K562 (cell line): ENCODE results near the gene C1QTNF12. TPM values are rescaled to one million over a fixed set of nuclear protein-coding genes. Genes with fewer than 3 reads are reported as not detected.

Experiments used
- CREBBP ChIP-seq: IDR thresholded peaks from one replicate; pipeline ENCODE4 v1.6.1; 2012; ENCODE audit warnings: low read depth, mild to moderate bottlenecking, control low read depth, inconsistent platforms, low read length
- CTCFL ChIP-seq: IDR thresholded peaks from 2 replicates; pipeline ENCODE4 v1.6.1; 2011; ENCODE audit warnings: borderline replicate concordance, low read depth, mild to moderate bottlenecking, moderate library complexity, low read length; ENCODE audit not compliant: insufficient read depth, poor library complexity, severe bottlenecking
- DIDO1 ChIP-seq: fragments of 450-650 bp; IDR thresholded peaks from 2 replicates; pipeline ENCODE4 v1.6.1; 2016; ENCODE audit warnings: low read depth, missing biosample characterization, missing genetic modification characterization
- GABPB2 ChIP-seq: fragments of 250-450 bp; sonication (Bioruptor Pico); conservative IDR thresholded peaks from 2 replicates; pipeline ENCODE4 v1.5.1; 2021; ENCODE audit warnings: mild to moderate bottlenecking
- MXI1 ChIP-seq: IDR thresholded peaks from 2 replicates; pipeline ENCODE4 v1.6.1; 2011; ENCODE audit warnings: low read depth, mild to moderate bottlenecking, improper control_type of control experiment, low read length
- NELFE ChIP-seq: IDR thresholded peaks from 2 replicates; pipeline ENCODE4 v1.6.1; 2011; ENCODE audit warnings: mild to moderate bottlenecking; ENCODE audit not compliant: insufficient read depth, insufficient read length
- NUFIP1 ChIP-seq: fragments of 450-650 bp; IDR thresholded peaks from 2 replicates; pipeline ENCODE4 v1.6.1; 2018; ENCODE audit not compliant: partially characterized antibody
- PURB ChIP-seq: sonication (generic); formaldehyde crosslinking; IDR thresholded peaks from 2 replicates; pipeline ENCODE4 v1.9.0; 2021; ENCODE audit warnings: low read depth, mild to moderate bottlenecking, missing genetic modification reagents
- RCOR1 ChIP-seq, 2 experiments: IDR thresholded peaks; 2 replicates each; pipeline ENCODE4 v1.6.1; 2012; ENCODE audit warnings: low read depth in 2 of 2, low read length in 2 of 2, borderline replicate concordance in 1 of 2, improper control_type of control experiment in 1 of 2
- ZNF174 ChIP-seq: fragments of 250-450 bp; sonication (Bioruptor Pico); IDR thresholded peaks from 2 replicates; pipeline ENCODE4 v1.4.0; 2020; ENCODE audit warnings: mild to moderate bottlenecking
- polyA plus RNA-seq, 8 experiments: library from polyadenylated mRNA; depleted of rRNA in 4 of 8; stranded (reverse) in 5 of 8; unstranded in 3 of 8; fragments of >200 nt; fragmentation: Nextera tagmentation in 2 of 8; fragmentation: Illumina TruSeq in 1 of 8; extraction: Ambion mirVana in 2 of 8; extraction: Trizol in 1 of 8; gene quantifications; 2 replicates each; pipeline versions ENCODE4 v1.2.1 to v1.2.3, GENCODE V29; 2011 to 2014; ENCODE audit warnings: inconsistent platforms in 1 of 8, missing spikeins in 1 of 8
- total RNA-seq, 7 experiments: library from RNA; depleted of rRNA in 6 of 7; stranded (reverse); fragments of >200 nt in 6 of 7; fragmentation: Illumina TruSeq in 2 of 7; extraction: Trizol in 2 of 7; gene quantifications; 2 replicates each; pipeline versions ENCODE4 v1.2.1 to v1.2.3, GENCODE V29; 2011 to 2021; ENCODE audit warnings: low replicate concordance in 1 of 7
- TF ChIP-seq, protein P1 (sequence below): fragments of 200-600 bp; sonication (generic); IDR thresholded peaks from one replicate; pipeline ENCODE4 v1.6.1; 2012; ENCODE audit warnings: mild to moderate bottlenecking, low read depth, low read length, inconsistent platforms
- TF ChIP-seq, protein P2 (sequence below): fragments of 450-650 bp; conservative IDR thresholded peaks from 2 replicates; pipeline ENCODE4 v1.6.1; 2016; ENCODE audit warnings: missing genetic modification characterization, low read depth, mild to moderate bottlenecking, missing compliant biosample characterization, moderate library complexity

The C1QTNF12 gene
- total and polyA plus RNA-seq, 9 of the 15 experiments (the other 6 are each of a cell fraction or from before 2014, with no cell fraction given), result 0.11 to 4.3 (median 0.93) TPM; not detected in 3

DNA sequence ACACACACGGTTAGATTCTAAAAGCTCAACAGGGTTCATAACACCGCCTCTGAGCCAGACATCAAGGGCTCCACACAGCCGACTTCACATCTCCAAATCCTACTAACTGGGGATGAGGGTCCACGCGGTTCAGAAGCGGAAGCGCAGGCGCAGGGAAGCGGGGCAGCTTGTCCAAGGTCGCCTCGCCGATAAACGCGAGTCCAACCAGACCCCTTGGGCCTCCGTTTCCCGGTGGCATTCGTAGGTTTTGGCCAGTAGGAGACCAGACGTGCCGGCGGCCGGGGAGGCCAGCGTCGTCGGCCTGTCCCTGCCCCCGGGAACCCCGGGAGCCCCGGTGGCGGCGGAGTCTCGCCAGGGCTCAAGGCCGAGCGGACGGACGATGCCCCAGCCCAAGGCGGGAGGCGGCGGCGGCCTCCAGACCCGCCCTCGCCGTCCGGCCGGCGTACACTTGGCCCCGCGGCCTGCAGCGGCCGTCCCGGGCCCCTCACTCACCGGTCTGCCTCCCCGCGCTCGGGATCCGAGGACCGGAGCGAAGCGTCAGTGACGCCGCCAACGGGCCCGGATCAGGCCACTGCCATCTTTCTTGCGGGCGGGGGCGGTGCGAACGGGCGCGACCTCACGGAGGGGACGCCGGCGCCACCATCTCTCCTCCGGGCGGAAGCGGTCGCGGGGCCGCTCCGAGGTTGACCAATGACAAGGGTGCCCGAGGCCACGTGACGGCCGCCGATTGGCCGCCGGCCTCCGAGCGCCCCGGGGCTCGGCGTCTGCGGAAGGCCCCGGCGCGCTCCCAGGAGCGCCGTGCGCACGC lies 14.9 kb downstream of the C1QTNF12 start, which contains the start of gene SDF4 (continued):
- TF ChIP-seq, protein P1, sequence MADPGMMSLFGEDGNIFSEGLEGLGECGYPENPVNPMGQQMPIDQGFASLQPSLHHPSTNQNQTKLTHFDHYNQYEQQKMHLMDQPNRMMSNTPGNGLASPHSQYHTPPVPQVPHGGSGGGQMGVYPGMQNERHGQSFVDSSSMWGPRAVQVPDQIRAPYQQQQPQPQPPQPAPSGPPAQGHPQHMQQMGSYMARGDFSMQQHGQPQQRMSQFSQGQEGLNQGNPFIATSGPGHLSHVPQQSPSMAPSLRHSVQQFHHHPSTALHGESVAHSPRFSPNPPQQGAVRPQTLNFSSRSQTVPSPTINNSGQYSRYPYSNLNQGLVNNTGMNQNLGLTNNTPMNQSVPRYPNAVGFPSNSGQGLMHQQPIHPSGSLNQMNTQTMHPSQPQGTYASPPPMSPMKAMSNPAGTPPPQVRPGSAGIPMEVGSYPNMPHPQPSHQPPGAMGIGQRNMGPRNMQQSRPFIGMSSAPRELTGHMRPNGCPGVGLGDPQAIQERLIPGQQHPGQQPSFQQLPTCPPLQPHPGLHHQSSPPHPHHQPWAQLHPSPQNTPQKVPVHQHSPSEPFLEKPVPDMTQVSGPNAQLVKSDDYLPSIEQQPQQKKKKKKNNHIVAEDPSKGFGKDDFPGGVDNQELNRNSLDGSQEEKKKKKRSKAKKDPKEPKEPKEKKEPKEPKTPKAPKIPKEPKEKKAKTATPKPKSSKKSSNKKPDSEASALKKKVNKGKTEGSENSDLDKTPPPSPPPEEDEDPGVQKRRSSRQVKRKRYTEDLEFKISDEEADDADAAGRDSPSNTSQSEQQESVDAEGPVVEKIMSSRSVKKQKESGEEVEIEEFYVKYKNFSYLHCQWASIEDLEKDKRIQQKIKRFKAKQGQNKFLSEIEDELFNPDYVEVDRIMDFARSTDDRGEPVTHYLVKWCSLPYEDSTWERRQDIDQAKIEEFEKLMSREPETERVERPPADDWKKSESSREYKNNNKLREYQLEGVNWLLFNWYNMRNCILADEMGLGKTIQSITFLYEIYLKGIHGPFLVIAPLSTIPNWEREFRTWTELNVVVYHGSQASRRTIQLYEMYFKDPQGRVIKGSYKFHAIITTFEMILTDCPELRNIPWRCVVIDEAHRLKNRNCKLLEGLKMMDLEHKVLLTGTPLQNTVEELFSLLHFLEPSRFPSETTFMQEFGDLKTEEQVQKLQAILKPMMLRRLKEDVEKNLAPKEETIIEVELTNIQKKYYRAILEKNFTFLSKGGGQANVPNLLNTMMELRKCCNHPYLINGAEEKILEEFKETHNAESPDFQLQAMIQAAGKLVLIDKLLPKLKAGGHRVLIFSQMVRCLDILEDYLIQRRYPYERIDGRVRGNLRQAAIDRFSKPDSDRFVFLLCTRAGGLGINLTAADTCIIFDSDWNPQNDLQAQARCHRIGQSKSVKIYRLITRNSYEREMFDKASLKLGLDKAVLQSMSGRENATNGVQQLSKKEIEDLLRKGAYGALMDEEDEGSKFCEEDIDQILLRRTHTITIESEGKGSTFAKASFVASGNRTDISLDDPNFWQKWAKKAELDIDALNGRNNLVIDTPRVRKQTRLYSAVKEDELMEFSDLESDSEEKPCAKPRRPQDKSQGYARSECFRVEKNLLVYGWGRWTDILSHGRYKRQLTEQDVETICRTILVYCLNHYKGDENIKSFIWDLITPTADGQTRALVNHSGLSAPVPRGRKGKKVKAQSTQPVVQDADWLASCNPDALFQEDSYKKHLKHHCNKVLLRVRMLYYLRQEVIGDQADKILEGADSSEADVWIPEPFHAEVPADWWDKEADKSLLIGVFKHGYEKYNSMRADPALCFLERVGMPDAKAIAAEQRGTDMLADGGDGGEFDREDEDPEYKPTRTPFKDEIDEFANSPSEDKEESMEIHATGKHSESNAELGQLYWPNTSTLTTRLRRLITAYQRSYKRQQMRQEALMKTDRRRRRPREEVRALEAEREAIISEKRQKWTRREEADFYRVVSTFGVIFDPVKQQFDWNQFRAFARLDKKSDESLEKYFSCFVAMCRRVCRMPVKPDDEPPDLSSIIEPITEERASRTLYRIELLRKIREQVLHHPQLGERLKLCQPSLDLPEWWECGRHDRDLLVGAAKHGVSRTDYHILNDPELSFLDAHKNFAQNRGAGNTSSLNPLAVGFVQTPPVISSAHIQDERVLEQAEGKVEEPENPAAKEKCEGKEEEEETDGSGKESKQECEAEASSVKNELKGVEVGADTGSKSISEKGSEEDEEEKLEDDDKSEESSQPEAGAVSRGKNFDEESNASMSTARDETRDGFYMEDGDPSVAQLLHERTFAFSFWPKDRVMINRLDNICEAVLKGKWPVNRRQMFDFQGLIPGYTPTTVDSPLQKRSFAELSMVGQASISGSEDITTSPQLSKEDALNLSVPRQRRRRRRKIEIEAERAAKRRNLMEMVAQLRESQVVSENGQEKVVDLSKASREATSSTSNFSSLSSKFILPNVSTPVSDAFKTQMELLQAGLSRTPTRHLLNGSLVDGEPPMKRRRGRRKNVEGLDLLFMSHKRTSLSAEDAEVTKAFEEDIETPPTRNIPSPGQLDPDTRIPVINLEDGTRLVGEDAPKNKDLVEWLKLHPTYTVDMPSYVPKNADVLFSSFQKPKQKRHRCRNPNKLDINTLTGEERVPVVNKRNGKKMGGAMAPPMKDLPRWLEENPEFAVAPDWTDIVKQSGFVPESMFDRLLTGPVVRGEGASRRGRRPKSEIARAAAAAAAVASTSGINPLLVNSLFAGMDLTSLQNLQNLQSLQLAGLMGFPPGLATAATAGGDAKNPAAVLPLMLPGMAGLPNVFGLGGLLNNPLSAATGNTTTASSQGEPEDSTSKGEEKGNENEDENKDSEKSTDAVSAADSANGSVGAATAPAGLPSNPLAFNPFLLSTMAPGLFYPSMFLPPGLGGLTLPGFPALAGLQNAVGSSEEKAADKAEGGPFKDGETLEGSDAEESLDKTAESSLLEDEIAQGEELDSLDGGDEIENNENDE, result no peak
- TF ChIP-seq ZNF174 (no peak), MXI1 (0 out of 2 replicates have a peak, but pooled peaks have one; percentile 33), CTCFL (no peak), DIDO1 (tag) (no peak), CREBBP (no peak), NUFIP1 (no peak), PURB (no peak), GABPB2 (CRISPR knock-in tag) (no peak), NELFE (no peak), RCOR1 (IDR thresholded peaks at IDR 0.05; ENCODE audit: borderline replicate concordance in 1 of 2, low read depth in 2 of 2, low read length in 2 of 2) (peak in 1 of 2 experiments; percentile 41; a peak in 1 of 4 replicates)
- TF ChIP-seq, protein P2, sequence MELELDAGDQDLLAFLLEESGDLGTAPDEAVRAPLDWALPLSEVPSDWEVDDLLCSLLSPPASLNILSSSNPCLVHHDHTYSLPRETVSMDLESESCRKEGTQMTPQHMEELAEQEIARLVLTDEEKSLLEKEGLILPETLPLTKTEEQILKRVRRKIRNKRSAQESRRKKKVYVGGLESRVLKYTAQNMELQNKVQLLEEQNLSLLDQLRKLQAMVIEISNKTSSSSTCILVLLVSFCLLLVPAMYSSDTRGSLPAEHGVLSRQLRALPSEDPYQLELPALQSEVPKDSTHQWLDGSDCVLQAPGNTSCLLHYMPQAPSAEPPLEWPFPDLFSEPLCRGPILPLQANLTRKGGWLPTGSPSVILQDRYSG (tag), result no peak
